HG03469 (cell line): ENCODE results near the gene BEND5.

Experiments
- ATAC-seq: cut with Tn5 transposase; IDR thresholded peaks from one replicate; pipeline ENCODE4 v1.9.1; 2021; ENCODE audit warnings: mild to moderate bottlenecking, moderate library complexity, moderate number of reproducible peaks; ENCODE audit not compliant: unreplicated experiment

BEND5 gene

GRCh38 chr1:48683839-48684238 lies 92.9 kb downstream of the BEND5 start:
- ATAC-seq, result no peak

GRCh38 chr1:48681476-48682305 lies 95.0 kb downstream of the BEND5 start:
- ATAC-seq, result no peak

DNA sequence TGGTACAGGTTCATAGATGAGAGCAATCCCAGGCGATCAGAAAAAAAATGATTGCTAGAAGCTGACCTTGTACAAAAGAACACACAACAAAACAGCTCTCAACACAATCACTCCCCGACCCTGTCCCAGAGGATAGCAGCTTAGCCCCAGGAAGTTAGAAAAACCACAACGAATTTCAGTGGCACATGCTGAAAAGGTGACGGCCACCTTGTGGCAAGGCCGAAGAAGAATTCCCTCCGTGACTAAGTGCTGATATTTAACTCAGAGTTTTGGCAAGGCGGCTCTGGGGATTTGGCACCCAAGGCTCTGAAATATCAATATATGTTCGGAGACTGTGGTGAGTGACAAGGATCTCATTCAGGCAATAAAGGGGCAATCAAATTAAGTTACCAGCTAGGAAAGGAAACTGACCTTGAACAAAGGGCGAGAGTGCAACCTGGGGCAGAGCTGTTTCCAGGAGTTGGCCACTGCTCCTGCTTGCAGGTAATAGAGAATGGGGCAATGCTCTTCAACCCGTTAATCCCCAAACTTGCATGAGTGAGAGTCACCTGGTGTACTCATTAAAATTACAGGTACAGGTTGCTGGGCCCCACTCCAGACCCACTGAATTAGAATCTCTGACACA lies 96.2 kb downstream of the BEND5 start:
- no peak for ATAC-seq

DNA sequence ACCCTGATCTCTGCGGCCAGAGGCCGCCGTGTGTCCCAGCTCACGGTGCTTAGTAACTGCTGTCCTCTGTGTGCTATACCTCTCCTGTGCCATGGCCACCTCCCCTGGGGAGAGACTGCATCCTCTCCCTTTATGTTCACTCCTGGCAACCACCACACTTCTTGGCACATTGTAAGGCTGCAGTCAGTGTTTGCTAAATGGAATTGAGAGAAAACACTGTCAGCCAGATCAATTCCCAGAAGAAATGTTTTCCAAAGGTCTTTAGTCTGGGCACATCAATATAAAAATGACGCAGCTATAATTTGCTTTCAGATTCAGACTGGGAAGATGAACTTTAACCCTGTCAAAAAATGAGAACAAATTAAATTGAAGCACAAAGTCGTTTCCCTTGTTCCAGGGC lies 96.8 kb downstream of the BEND5 start:
- no peak for ATAC-seq

DNA sequence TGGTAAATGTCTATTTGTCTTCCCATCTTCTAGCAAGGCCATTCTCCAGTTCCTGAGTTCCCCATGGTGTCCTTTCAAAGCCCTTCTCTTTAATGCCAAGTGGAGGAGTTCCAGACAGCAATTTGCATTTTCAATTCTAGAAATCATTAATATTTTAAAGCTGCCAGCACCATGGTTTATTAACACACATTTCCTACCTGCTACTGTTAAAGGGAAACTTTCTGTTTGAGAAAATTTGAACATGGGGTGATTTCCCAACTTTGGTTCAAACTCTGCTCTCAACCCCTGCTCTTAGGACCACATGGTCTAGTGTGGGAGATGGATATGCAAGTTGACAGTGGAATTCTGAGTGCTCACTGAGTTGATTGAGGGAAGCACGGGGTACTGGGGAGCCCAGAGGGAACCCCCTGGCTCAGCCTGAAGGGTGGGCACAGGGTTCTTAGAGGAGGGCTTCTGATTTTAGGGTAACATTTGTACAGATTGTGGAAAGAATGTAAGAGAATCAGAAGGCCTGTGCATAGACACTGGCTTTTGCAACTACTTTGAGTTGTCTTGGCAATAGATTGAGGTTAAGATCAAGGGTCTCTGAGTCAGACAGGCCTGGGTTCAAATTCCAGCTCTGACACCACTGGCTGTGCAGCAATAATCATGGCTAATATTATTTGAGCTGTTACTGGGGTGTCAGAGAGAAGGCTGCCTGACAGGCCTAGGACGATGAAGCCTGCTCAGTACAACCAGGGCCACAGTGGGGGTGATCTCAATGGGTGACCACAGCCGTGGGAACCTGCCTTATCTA lies 97.8 kb downstream of the BEND5 start:
- ATAC-seq, result no peak
